GM19324 (cell line): Measurements from ENCODE around the gene RAB43.

Experiments
- ATAC-seq: cut with Tn5 transposase; IDR thresholded peaks from one replicate; pipeline ENCODE4 v1.9.1; 2021; ENCODE audit warnings: mild to moderate bottlenecking, moderate library complexity; ENCODE audit not compliant: unreplicated experiment, low FRiP score

The RAB43 gene

DNA sequence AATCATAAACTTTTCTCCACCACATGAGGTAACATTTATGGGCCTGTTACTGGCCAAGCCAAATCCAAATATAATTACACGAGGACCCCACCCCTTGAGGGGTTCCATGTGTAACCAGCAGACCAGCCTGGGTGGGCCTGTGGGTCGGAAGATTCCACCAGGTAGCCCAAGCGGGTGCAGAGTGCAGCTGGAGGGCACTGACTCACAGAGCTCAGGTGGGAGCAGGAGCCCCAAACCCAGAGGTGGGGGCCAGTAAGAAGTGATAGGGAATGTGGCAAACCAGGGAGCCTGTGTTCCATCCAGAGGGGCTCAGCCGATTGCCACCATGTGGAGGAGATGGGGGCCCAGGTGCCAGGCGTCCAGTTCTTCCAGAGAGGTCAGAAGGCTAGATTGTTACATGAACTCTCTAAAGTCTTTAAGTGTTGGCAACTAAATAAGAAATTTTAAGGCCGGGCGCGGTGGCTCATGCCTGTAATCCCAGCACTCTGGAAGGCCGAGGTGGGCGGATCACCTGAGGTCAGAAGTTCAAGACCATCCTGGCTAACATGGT lies 58.4 kb downstream of the RAB43 start:
- no peak for ATAC-seq

DNA sequence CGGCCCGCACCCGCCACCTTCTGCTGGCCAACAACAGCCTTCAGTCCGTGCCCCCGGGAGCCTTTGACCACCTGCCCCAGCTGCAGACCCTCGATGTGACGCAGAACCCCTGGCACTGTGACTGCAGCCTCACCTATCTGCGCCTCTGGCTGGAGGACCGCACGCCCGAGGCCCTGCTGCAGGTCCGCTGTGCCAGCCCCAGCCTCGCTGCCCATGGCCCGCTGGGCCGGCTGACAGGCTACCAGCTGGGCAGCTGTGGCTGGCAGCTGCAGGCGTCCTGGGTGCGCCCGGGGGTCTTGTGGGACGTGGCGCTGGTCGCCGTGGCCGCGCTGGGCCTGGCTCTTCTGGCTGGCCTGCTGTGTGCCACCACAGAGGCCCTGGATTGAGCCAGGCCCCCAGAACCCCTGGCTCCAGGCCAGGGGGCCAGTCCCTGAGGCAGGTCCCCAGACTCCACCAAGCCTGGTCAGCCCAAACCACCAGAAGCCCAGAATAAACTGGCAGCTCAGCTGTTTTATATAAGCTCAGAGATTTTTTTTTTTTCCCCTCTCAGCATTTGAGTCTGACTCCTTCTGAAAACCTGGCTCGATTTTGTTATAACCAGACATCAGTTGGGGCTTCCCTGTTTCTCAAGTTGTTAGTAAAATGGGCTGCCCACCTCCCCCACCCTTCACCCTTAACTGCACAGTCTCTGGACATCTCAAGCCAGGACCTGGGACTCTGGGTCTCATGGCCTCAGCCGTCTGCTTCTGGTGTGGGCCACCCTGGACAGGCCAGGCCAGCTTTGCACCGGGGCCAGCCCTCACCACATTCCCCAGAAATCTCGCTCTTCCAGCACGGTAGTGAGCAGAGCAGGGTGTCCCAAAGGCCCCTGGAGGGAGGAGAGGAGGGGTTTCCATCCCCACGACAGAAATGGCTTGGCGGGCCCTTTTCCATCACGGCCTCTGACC lies 59.4 kb downstream of the RAB43 start:
- no peak for ATAC-seq

DNA sequence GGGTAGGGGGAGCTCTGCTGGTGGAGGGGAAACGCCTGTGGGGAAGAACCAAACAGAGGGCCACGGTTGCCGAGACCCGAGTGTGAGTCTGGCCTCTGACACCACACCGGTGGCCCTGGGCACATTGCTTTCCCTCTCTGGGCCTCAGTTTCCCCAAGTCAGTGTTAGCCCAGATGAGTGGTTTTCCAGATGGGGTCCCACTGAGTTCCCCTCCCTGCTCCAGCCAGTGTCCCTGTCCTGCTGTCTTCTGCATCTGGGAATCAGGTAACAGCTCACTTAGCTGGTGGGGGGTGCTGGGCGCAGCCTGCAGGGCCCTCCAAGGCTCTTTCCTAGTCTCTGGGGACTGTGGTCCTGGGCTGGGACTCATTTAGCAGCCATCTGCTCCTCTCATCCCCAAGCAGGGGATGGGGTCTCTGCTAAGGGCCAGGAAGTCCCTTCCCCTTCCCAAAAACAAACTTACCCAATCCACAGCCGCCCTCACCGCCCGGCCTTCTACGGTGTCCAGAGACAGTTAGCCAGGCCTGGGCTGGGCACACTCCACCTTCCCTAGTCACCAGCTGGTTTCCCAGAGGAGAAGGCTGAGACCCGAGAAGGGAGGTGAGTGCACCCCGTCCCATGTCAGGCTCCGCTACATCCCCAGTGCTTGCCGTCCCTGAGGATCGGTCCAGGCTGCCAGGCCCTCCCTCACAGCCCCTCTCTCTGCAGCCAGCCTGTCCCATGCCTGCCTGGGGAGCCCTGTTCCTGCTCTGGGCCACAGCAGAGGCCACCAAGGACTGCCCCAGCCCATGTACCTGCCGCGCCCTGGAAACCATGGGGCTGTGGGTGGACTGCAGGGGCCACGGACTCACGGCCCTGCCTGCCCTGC lies 60.3 kb downstream of the RAB43 start:
- ATAC-seq = no peak

DNA sequence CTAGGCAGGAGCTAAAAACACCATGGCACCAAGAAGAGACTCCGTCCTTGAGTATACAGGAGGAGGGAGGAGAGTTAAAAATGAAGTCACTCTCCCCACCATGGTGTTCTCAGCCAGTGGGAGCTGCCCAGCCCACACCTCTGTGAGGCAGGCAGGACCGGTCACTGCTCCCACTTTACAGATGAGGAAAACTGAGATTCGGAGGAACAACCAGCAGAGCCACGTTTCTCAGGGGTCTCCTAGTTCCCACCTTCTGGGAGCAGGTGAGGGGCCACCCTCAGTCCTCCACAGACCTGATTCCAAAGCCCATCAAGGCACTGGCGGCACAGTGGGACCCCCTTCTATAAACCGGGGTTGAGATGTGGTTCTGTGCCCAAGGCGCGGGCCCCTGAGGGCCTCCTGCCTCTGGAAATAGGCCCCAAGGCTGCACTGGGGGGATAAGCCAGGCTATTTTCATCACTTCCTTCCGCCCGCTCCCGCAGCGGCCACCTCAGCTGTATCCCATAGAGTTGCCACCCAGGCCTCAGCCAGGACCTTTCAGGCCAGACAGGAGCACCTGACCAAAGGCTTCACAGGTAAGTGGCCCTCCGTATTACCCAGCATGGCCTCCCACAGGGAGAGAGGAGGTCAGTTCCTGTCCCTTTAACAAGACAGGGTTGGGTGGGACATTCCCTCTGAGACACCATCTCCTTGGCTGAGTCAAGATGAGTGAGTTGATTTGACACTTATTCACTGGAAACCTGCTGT lies 61.2 kb downstream of the RAB43 start, which contains the start of gene GP9:
Gene GP9 (plus strand): TSS at position 504 of the 747 bp plus-strand sequence. CDS start 961 bp downstream, outside the sequence.
- ATAC-seq = no peak

DNA sequence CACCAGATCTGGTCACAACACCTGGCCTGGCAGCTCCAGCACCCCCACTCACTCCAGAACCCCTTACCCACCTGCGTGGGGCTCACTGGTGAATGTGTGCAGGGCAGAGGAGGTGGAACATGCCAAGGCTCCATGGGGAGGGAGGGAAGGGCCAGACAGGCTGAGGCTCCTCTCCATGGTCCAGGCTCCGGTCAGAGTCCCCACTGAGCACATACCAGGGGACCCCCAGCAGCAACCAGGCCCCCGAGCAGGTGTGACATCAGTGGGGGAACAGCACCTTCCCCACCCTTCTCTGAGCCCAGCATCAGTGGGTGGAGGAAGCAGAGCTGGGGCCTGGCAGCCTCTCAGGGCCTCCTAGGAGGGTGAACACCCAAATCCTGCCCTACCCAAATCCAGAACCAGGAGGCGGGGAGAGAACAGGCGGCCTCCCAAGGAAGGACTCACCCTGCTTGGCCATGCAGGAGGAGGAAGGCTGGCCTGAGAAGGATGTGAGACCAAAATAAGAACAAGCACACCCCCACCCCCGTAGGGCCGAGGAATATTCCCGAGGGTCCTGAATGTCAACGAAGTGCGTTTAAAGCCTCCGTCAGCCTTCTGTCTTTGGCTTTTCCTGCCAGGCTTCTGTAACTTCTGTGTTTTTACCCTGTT lies 62.2 kb downstream of the RAB43 start:
- ATAC-seq = no peak

DNA sequence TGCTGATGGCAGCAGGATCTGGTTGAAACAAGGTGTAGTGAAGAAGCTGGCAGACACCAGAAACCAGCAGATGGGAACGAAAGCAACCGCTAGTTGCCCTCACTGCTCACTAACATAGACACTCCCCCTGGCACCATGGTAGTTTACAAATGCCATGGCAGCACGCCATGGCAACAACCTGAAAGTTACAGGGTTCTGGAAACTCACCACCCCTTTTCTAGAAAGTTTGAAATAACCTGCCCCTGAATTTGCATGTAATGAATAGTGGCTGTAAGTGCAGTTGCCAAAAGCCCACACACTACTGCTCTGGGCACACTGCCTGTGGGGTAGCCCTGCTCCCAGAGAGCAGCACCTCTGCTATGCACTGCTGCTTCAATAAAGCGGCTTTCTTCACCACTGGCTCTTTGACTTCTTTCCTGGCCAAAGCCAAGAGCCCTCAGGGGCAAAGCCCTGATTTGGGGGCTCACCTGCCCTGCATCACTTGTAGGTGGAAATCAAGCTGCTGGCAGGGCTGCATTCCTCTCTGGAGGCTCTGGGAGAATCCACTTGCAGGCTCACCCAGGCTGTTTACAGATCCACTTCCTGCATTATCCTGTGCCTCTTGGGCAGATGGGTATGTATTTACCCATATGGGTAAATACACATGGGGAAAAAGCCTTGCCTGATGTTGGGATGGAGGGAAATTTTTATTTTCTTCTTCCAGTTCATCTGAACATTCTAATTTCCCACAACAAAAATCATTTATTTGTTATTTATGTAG lies 63.0 kb downstream of the RAB43 start:
- ATAC-seq = peak; percentile 89

DNA sequence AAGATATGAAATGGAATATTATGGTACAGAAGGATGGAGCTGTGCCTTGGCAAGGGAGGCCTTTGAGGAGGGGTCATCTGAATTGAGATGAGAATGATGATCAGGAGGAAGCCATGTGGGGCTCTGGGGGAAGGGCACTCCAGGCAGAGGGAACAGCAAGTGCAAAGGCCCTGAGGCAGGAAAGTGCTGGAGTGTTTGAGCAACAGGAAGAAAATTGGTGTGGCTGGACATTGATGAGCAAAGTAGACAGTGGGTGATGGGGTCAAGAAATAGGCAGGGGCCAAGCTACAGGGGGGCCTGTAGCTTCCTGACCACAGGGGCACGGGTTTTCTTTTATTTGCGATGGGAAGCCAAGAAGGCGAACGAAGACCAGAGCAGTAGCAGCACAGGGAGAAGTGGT lies 64.4 kb downstream of the RAB43 start:
- no peak for ATAC-seq

DNA sequence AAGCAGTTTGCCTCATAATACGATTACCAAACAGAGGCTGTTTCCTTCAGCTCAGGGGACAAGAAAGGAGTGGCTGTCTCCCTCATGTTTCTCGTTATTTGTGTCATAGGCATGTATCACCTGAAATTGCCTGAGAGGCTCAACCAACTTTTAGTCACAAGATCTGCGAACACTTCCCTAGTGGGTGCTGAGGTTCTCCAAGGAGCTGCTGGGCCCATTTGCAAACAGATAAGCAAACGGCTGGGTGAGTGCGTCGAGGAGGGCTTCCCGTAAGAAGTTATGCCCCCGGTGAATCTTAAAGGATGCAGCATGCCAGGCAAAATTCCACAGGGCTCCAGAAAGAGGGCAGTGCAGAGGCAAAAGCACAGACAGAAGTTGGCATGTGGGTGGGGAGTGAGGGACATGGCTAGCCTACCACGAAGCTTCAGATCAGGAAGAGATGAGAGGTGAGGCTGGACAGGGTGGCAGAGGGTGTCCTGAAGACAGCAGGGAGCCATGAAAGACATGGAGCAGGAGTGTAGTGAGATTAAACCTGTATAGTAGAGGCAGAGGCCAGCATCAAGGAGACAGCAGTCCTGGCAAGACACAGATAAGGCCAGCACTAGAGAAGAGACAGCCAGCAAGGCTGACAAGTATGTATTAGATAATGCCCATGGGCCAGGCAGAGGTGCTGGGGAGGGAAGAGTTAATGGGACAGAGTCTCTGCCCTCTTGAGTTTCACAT lies 65.0 kb downstream of the RAB43 start:
- no peak for ATAC-seq

DNA sequence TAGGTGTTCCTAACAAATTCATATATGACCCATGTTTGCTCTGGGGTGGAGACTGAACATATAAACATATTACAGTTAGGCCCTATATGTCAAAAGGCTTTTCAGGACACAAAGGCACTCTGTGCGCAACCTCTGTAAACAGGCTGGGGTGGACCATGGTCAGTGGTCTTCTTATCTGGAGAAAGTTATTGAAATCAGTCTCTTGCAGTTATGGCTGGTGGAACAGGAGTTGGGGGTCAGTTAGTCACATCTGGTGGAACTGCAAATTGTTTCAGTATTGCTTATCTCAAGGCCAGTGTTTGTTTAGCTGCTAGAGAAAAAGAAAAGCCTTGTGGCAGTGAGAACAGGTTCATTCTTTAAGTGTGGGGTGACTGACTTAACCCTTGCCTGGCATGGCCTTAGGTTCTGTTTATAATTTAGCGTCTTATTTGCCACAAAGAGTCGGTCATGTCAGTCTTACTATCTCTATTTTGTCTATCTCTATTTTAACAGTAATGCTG lies 66.9 kb downstream of the RAB43 start:
- ATAC-seq = no peak

DNA sequence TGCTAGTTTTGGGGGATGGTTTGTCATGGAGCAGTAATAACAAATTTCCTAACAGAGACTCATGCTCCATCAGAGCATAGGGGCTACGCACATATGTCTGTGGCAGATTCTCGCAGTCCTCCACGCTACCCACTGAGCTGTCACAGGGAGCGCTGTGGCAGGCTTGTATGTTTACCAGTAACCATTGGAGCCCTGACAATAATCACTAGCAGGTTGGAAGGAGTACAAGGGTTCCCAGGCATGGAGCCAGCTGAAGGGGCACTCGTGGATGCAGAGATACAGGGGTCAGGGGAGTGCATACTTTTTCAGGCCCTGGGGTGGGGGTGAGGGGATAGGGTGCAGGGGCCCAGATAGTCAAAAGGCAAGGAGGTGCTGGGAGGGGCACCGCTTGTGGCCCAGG lies 68.9 kb downstream of the RAB43 start:
- ATAC-seq = no peak

DNA sequence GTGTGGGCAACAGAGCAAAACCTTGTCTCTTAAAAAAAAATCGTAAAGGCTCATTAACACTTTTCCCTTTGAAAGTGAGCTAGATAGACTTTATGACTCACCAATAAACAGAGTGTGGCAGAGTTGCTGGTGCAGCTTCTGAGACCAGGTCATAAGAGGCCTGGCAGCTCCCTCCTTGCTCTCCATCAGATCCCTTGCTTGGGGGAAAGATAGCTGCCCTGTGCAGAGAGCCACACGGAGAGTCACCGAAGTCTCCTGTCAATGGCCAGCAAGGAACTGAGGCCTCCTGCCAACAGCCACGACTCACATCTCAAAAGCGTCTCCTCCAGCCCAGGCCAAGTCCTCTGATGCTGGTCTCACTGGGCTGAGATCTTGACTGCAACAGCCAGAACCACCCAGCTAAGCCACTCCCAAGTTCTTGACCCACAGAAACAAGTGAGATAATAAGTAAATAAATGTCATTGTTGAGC lies 69.7 kb downstream of the RAB43 start:
- no peak for ATAC-seq

DNA sequence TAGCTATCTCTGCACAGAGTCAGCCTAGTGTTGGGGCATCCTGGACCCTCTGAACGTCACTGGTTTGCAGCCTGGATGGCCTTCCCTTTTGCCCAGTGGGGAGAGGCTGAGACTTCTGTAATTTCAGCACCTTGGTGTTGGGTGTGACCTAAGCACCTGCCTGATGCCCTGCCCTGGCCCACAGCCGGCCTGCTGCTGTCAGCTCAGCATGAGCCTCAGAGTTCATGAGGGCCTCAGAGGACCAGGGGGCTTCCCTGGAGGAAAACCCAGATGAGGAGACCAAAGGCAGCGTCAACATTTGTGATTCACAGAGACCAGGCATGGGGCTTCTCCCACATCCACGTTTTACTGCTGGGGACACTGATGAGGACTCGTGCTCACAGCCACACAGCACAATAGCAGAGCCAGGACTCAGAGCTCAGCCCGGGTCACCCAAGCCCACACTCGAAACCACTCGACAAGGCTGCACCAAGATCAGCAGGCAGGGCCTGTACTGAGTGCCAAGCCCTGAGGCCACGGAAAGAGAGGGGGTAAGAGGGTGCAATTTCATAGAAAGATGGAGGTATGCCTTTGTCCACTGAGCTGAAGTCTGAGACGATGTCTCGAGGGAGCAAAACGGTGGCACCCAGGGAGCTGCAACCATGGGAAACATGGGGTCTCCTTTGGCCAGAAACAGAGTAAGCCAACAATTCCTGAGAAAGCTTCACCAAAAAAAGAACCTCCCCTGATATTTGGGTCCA lies 70.9 kb downstream of the RAB43 start:
- no peak for ATAC-seq

DNA sequence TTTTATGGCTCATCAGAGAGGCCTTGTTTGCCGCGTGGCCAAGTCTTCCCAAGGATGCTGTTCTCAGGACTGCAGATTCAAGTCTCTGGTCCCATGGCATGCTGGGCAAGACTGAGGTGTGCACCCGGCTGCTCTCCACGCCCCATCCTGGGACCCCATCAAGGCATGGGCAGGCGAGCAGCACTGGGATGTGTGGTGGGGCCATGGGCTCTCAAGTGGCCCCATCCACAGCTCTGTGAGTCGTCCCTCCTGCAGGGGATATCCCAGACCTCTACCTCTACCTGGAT lies 74.1 kb downstream of the RAB43 start:
- ATAC-seq = no peak

DNA sequence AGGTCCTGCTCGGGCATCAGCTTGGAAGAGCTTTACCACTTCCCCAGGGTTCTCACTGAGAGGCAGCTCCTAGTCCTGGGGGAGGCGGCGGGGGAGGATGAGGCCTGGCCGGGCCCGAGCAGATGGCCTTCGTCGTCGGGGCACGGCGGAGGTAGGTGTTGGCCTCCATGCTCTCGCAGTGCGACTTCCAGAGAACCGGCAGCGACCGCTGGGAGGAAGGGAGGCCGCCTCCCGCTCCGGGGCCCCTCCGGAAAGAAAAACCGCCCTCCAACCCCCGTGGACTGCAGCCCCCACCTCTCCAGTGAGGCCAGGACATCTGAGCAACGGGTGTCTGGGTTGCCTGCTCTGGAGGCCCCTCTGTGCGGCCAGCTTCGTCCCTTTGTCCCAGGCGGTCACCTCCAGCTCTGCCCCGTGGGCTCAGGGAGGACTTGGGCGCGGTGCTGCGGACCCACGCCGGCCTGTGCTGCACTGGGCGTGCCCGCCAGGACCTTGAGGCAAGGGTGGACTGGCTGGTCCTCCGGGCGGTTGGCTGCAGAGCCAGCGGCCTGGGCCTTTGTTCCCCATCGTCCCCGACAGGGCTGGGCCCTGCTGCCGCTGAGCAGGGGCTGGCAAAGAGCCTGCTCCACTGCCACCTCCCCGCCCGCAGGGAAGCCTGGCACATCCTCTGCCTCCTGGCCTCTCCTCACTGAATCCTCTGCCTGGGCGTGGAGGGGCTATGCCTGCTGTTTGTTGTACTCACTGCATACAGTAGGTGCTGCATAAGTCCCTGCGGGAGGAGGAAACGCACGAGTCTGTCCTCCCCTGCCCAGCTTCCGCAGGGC lies 74.7 kb downstream of the RAB43 start:
- no peak for ATAC-seq

DNA sequence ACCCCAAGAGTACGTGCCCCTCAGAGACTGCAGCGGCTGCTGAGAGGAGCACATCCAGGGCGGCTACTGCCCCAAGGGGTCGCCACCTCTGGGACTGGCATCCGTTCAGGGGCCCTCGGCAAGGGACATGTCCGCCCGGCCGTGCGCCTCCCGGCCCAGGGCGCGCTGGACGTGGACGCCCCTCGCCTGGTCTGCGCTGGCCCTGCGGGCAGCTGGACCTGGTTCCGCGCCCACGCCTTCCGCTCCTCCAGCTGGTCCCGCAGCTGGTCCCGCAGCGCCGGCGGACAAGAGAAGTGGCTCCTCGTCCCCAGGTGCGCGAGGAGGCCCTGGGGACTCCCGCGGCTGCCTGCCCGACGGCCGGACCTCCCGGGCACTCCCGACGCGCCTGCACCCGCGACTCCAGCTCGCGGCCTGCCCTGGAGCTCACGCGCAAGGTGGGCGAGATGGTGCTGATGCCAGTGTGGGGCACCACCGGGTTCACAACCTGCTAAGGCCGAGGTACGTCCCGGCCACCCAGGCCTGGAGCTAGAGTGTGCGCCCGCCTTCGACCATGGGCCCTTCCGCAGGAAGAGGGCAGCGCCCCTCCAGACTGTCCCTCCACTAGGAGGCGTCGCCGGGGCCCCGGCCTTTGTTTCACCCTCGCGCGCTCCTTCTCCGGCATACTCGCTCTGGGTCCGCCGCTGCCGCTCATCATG lies 75.4 kb downstream of the RAB43 start:
- ATAC-seq = no peak

DNA sequence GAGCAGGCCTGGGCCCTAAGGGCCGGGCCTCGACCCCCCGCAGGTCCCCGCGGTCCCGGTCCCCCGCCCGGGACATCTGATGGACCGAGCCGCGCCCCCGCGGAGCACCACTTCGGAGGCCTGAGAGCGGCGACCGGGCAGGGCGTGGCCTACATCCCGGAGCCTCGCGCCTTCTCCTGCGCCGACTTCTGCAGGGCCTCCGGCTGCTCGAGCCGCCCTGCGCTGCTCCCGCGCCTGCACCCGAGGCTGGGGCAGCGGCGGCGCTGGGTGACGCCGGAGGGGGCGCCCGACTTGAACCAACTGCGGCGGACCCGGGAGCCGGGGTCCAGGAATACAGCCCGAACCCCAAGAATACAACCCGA lies 75.9 kb downstream of the RAB43 start:
- no peak for ATAC-seq
